Smooth muscle cell of trachea (primary cell): ENCODE data around the gene CD200. TPM values are rescaled to one million over a fixed set of nuclear protein-coding genes. Genes with fewer than 3 reads are reported as not detected.

ENCODE experiments used
- total RNA-seq: library from RNA; depleted of rRNA; stranded (reverse); fragments of >200 nt; gene quantifications from 2 replicates; pipeline ENCODE4 v1.2.1, GENCODE V29; 2014

Gene CD200, protein sequence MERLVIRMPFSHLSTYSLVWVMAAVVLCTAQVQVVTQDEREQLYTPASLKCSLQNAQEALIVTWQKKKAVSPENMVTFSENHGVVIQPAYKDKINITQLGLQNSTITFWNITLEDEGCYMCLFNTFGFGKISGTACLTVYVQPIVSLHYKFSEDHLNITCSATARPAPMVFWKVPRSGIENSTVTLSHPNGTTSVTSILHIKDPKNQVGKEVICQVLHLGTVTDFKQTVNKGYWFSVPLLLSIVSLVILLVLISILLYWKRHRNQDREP
- not detected in 2 replicates for total RNA-seq

DNA sequence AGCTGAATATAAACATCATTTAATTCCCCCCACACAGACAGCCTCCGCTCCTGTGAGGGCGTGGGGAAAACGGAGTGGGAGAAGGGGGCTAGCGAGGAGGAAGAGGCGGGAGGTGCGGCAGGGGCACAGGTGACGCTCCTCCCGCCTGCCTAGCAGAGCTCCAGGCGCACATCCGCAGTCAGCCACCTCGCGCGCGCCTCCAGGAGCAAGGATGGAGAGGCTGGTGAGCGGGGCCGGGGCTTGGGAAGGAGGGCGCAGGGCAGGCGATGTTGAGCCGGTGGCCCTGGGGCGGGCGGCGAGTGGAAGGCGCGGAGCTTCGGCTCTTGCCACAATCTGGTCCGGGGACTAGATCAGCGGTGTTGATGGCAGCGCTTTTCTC, at the start of gene CD200:
Gene CD200, plus strand, starts transcription at position 155 of the 379 bp plus-strand sequence. Its CDS starts 57 bp downstream, at position 212.

DNA sequence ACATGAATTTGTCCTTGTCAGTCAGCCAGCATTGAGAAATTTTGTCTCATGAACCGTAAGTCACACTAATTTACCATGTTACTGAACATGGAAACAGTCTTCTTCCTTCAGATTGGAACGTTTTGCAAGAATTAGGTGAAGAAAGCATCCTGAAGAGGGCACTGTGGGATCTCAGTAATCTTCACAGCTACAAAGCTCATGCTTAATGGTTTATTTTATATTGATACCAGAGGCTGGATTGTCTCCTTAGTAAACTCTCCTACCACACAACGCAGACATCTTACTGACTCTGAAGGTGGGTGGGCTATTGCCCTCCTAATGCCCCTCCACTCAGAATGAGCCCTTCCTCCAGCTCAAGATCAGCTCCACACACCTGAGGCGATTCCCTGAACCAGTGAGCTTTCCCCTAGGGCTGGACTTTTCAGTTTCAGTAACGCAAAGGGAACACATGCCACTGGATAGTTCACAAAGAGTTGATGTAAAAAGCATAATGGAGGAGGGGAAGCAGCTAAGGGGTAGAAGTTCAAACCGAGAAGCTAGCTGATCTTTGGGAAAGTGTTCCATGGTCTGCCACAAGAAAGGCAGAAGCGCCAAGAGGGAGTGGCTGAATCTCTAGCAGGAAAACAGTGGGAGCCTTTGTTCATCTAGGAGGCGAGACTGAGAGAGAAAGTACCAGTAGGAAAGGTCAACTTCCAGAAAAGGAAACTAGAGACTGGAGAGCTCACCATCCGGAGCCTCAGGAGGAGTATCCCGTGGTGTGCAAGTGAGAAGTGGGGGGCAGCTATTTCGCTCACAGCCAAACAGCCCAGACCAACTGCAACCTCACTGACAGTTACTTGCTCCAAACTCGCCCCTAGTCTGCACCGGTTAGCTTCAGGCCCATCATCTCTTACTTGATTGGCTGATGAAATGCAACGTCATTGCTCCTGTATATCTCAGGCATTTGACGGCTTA, 39.3 kb upstream of the CD200 start, which contains the start of gene SLC9C1:
Gene SLC9C1, minus strand, starts transcription at position 849 of the 954 bp plus-strand sequence. CDS start 7,425 bp downstream, outside the sequence.

Other genes starting within 250 kb of the CD200 start
- 1.5 and 1.8 TPM in 2 replicates for gene C3orf52, start 246.8 kb upstream of the CD200 start, total RNA-seq
- gene GCSAM, start 199.9 kb upstream of the CD200 start, total RNA-seq = not detected in 2 replicates
- gene SLC9C1, start 38.9 kb upstream of the CD200 start, total RNA-seq = not detected in 2 replicates
- under 0.01 TPM in 1 of 2 replicates, not detected in the other for gene BTLA, start 166.3 kb downstream of the CD200 start, total RNA-seq
- 81.5 and 105 TPM in 2 replicates for gene ATG3, start 228.8 kb downstream of the CD200 start, total RNA-seq
- 27.3 and 33.7 TPM in 2 replicates for gene SLC35A5, start 228.9 kb downstream of the CD200 start, total RNA-seq